Fibroblast of skin of back (primary cell): ENCODE results near the gene CALML3.

Source experiments
- DNase-seq: peaks from one replicate; pipeline ENCODE4 v3.0.0-alpha.2; 2013

CALML3 gene

GRCh38 chr10:5543623-5544022 is 18.9 kb downstream of the CALML3 start:
- DNase-seq: peak; percentile 86

- no peak for DNase-seq
Observed at GRCh38 chr10:5544216-5544805, 19.6 kb downstream of the CALML3 start.

DNA sequence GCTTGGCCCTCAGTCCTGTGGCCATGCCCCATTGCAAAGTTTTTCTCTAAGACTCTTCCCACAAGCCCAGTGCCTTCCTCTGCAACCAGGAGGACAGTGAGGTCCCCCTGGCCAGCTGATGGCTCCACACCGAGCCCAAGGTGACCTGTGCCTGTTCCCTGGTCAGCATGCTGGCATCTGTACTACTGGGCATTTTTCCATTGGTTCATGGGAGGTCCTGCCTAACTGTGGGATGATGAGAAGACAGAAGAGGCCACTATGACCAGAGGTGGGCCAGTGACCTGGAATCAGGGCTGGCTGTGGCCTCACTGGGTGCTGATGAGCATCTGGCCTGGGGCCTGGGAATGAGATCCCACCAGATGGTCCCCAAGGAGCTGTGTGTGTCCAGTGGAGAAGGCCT is 20.2 kb downstream of the CALML3 start:
- no peak for DNase-seq

DNA sequence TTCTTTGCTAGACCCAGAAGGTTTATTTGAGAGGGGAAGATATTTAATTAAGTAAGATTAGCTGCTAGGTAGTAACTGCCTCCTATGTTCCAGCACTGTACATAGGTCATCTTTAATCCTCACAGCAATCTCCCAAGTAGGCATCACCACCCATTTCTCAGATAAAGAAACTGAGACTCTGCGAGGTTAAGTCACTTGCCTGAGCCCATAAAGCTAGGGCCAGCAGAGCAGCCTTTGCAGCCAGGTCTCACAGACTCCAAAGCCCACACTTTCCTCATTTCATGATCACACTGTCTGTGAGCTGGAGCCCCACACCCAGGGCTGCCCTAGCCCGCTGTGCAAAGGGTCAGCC is 20.6 kb downstream of the CALML3 start:
- no peak for DNase-seq

DNA sequence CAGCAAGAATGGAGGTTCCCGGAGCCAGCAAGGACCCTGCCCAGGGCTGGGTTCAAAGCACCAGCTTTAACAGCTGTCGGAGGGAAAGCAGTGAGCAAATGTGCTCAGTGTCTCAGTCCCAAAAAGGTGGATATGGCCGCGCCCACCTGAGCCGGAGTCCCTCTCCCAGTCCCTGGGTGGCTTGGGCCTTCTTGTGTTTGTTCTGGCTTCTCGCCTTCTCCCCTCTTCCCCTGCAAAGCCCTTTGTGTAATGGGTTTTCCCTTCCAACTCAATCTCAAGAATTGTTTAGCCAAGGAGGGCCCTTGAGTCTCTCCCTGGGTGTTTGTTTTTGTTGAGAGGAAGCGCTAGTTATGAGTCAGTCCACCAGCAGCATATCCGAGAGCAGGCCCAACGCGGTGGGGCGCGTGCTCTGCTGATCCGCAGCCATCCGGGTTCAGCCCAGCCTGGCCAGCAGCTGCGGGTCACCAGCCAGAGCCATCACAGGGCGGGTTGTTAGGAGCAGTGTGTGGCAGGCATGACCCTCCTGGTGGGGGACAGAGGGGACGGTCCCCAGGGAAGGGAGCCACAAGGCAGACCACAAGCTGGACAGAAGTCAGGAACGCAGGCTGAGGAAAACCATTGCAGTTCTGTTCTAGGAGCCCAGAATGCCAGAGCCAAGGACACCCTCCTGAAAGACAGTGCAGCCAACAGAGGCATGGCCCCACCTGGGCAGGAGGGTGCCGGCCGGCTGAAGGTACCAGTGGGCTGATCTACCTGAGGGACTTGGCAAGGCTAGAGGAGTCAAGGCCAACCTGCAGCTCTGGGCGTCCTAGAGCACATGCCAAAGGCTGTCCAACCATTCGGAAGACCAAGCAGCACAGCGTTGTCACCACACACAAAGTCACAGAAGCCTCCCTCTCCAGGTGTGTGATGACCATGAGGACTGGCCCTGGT is 21.3 kb downstream of the CALML3 start:
- DNase-seq: peak; percentile 93

DNA sequence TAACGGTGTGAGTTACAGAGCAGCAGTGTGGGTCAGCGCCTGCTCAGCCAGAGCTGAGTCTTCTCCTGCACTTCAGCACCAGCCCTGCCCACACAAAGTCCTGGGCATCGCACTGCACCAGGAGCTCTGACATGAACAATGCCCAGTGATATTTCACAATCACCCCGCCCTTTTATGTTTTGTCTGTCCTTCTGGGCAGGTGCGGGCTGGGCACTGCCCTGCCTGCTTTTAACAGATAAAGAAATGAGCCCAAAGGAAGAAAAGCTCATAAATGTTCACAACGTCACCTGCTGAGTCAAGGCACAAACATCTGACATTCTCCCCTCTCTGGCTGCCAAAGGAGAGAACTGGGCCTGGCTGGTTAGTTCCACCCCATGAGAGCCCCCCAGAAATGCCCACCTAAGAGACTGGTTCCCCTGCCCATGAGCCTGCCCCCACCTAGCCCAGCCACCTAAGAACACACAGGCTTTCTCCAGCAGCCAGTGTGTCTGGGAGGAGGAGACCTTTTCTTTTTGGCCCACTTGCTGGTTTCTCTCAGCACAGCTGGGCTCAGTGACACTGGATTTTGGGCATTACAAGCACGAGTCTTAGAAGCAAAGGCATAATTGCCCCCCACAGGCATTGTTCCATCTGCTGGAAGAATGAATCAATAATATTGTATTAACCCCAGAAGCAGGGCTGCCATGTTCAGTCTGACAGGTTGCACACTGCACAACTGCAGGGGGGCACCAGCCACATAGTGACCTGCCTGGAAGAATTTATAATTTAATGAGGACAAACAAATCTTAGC is 22.3 kb downstream of the CALML3 start:
- no peak for DNase-seq

GRCh38 chr10:5547681-5547930 is 22.8 kb downstream of the CALML3 start:
- DNase-seq: no peak

DNA sequence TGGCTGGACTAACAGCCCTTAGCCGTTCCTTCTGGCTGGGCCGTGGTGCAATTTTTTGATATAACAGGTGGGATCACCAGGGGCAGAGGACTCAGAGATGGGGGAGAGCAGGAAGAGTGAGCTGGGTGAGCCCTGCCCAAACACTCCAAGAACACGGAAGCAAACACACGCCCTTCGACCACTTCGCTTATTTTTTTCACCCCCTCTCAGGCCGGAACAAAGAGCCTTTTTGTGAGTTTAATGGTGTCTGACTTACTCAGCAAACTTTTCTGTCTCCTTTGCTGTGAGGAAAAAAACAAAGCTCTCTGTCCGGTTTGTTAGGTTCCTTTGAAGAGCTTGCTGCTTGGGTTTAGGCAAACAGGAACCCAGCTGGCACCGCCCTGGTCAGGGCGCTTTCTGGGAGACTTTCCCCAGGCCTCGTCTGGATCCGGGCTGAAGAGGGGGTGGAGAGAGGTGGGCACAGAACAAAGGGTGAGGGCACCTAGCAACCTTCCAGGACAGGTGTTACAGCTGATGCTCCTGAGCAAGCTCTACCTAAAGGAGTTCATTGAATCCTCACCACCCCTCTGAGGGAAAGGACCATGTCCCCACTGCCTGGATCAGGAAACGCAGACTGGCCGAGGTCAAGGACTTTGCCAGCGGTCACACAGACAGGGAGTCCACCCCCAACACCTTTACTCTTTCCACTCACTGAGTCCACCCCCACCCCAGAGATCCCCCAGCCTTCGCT is 23.3 kb downstream of the CALML3 start:
- DNase-seq: no peak

DNA sequence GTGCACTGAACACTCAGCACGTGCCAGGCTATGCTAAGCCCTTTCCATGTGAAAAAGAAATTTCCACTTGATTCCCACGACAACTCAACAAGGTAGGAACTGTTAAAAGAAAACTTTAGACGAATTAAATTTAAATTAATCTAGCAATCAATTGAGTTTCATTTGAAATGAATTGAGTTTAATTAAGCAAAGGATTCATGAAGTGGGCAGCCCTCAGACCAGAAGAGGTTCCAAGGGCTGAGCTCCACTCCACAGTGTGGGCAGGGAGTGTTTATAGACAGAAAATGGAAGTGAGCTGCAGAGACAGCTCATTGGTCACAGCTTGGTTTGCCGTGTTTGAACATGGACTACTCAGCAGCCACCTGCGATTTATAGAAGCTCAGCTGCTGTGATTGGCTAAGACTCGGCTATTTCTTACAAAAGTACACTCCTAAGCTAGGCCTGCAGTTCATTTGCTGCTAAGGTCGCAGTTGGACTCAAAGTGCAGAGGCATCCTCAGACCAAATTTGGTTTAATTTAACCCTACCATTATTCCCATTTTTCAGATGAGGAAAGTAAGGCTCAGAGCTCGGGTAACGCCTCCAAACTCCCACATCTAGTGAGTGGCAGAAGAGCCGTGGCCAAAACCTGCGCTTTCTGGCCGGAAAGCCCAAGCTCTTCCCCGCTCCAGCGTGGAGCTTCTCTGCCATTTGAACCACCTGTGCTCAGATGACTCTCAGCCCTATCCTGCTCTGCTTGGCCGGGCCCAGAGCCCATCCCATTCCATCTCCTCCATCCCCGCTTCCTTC is 24.9 kb downstream of the CALML3 start:
- no peak for DNase-seq

GRCh38 chr10:5550250-5550545 is 25.4 kb downstream of the CALML3 start:
- DNase-seq: no peak

GRCh38 chr10:5550621-5551530 is 26.1 kb downstream of the CALML3 start:
- DNase-seq: no peak

DNA sequence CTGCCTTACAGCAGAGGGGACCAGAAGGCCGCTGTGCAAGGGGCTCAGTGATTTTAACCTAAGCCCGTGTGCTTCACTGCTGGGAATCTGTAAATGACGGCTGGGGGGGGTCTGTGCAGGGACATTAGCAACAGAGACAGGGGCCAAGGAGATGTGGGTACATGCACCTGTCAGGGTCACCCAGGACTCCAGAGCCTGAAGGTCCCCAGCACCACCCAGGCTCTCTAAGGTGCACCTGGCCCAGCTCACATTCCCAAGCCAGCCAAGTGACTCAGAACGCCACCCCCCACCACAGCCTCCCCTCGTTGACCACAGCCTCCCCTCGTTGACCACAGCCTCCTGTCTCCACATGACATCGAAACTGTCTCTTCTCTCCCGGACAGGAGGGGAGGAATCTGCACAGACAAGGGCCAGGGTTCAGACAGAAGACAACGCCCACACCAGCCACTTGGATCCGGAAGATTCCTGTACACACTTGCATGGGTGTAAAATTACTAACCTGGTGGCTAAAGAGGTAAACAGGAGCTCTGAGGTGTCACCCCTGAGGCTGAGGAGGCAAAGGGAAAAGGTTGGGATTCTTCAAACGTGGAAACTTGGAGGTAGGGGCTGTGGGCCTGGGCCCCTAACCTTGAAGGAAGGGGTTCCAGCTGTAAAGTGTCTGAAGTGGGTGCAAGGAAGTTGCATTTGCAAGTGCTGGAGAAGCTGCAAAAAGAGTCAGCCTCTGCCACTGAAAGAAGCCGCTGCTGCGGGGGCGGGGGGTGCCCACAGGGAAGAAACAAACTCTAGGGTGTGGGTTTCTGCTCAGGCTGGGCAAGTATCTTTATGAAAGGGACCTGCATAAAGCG is 27.0 kb downstream of the CALML3 start:
- DNase-seq: no peak

- no peak for DNase-seq
Observed at GRCh38 chr10:5552376-5553321, 27.9 kb downstream of the CALML3 start.

DNA sequence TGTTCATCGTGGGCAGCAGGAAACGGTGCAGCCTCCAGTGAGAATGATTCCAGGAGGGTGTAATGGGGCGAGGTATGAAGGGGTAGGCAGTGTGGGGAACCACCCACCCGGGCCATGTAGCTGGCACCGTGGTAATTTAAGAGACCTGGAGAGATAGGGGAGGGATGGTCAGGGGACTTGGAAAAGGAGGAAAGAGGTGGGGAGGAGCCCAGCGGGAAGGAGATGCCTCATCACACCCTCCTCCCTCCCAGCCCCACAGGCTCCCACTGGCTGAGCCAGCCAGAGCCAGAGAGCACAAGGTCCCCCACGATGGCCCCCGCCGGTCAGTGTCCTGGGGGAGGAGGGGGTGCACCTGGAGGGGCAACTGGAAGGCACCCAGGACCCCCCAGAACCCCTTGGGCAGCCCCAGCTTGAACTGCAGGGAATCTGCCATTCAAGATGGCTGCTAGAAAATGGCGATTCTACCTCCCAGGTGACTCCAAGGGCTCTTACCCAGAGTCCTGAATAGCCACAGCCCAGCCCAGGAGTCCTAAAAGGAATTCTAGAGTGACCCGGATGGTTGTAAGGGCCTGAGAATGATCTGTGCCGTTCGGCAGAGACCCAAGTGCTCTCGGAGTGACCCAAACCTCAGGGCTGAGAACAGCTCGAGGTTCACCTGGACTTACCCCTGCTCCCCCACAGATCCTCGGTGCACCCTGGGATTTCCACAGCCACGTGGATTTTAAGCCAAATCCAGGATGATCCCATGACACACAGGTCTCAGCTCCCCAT is 28.8 kb downstream of the CALML3 start:
- DNase-seq: no peak

- no peak for DNase-seq
Observed at GRCh38 chr10:5555021-5555510, 30.3 kb downstream of the CALML3 start.

- DNase-seq: no peak
Observed at GRCh38 chr10:5555881-5556280, 31.1 kb downstream of the CALML3 start.

- DNase-seq: no peak
Observed at GRCh38 chr10:5556576-5556975, 31.8 kb downstream of the CALML3 start.

GRCh38 chr10:5557040-5557721 is 32.4 kb downstream of the CALML3 start:
- no peak for DNase-seq
